Coronary artery (tissue), 2 donors: ENCODE results near the gene LIX1L.
A peak's percentile ranks its signal among the peaks of the same experiment; 100 is the strongest.

Experiments
- DNase-seq: peaks from one replicate; pipeline ENCODE4 v3.0.0-alpha.2; 2017; ENCODE audit warnings: low spot score
- H3K27ac ChIP-seq, 2 donors: fragments of 200-600 bp; sonication (generic); one replicate each; pipeline ENCODE4 v1.5.1; 2016 to 2019
- H3K4me3 ChIP-seq: fragments of 200-600 bp; sonication (generic); 2 replicates; pipeline ENCODE4 v1.5.1; 2016; ENCODE audit warnings: mild to moderate bottlenecking, moderate library complexity
- CTCF ChIP-seq: fragments of 200-600 bp; sonication (generic); IDR thresholded peaks from one replicate; pipeline ENCODE4 v1.5.1; 2019; ENCODE audit warnings: antibody characterized with exemption

The LIX1L gene

GRCh38 chr1:145991735-145992412 lies 34.1 kb upstream of the LIX1L start:
- peak; percentile 53 for DNase-seq
- Histone ChIP-seq H3K4me3 (peak overlapping the region; percentile 97), H3K27ac (peak overlapping the region; percentile 91 to 99)
- no peak for TF ChIP-seq CTCF

- peak; percentile 70 for DNase-seq
- no peak for TF ChIP-seq CTCF
- Histone ChIP-seq H3K27ac (peak overlapping the region in 1 of 2 donors; percentile 99), H3K4me3 (no peak overlapping the region)
Observed at GRCh38 chr1:145990249-145990855, 32.5 kb upstream of the LIX1L start.

- no peak for TF ChIP-seq CTCF
- peak; percentile 26 for DNase-seq
- Histone ChIP-seq H3K27ac (peak overlapping the region in 1 of 2 donors; percentile 60), H3K4me3 (no peak overlapping the region)
Observed at GRCh38 chr1:145988773-145989172, 31.0 kb upstream of the LIX1L start.

GRCh38 chr1:145987926-145988325 lies 30.1 kb upstream of the LIX1L start:
- TF ChIP-seq CTCF = no peak
- H3K4me3 ChIP-seq = no peak overlapping the region
- H3K27ac ChIP-seq = peak overlapping the region in 1 of 2 donors; percentile 20
- peak; percentile 14 for DNase-seq

GRCh38 chr1:145986551-145986950 lies 28.7 kb upstream of the LIX1L start:
- no peak for DNase-seq
- no peak for TF ChIP-seq CTCF
- Histone ChIP-seq H3K27ac (peak overlapping the region; percentile 53 to 87), H3K4me3 (no peak overlapping the region)

GRCh38 chr1:145985502-145986439 lies 28.0 kb upstream of the LIX1L start:
- DNase-seq = peak; percentile 73
- peak overlapping the region; percentile 87 to 95 for H3K27ac ChIP-seq
- peak overlapping the region; percentile 58 for H3K4me3 ChIP-seq
- no peak for TF ChIP-seq CTCF
